Measurements from ENCODE around the gene TIMP3. TPM values are rescaled to one million over a fixed set of nuclear protein-coding genes. Genes with fewer than 3 reads are reported as not detected.
"Not testable (repeated sequence)": the region's sequence is repeated elsewhere in the genome, so short reads cannot be mapped to it uniquely, and the experiment has no call there.

TIMP3 gene
- total RNA-seq, 2 donors from 2014 or later = 149 to 280 TPM

GRCh38 chr22:32754413-32755041, 47.0 kb upstream of the TIMP3 start:
- H3K27ac ChIP-seq = no peak overlapping the region
- no peaks in the 10 kb centered on the region for H3K36me3 ChIP-seq (replicated peaks in 1 of 2; ENCODE audit: insufficient read depth in 1 of 2, low read depth in 2 of 2)
- DNase-seq (peak in 1 of 4 donors; percentile 9), ATAC-seq (peak; percentile 69)
- H3K9me3 ChIP-seq = no peaks in the 10 kb centered on the region
- no peaks in the 10 kb centered on the region for H3K27me3 ChIP-seq
- H3K4me3 ChIP-seq = no peak overlapping the region
- WGBS, 2 donors = 55 to 62% methylated on average over 6 of the region's 6 CpGs
- no peaks in the 10 kb centered on the region for H3K4me1 ChIP-seq
- TF ChIP-seq POLR2A (IDR thresholded peaks at IDR 0.05) (no peak), CTCF (IDR thresholded peaks at IDR 0.05) (no peak)
- intact Hi-C loops (cut with DNase I) = no loop called here

- H3K27ac ChIP-seq; H3K27me3 ChIP-seq; H3K4me1 ChIP-seq; intact Hi-C loops (cut with DNase I); H3K4me3 ChIP-seq; H3K9me3 ChIP-seq; H3K36me3 ChIP-seq (replicated peaks in 1 of 2; ENCODE audit: insufficient read depth in 1 of 2, low read depth in 2 of 2); ATAC-seq; DNase-seq: not testable (repeated sequence)
- 87% methylated on average over 8 to 14 of the region's 14 CpGs for WGBS, 2 donors
These were observed 44.3 kb upstream of the TIMP3 start for GRCh38 chr22:32757086-32757762.

GRCh38 chr22:32758866-32759385, 42.6 kb upstream of the TIMP3 start:
- ATAC-seq = no peak
- Histone ChIP-seq H3K27me3 (no peaks in the 10 kb centered on the region), H3K36me3 (replicated peaks in 1 of 2; ENCODE audit: insufficient read depth in 1 of 2, low read depth in 2 of 2) (no peaks in the 10 kb centered on the region), H3K4me3 (no peak overlapping the region), H3K9me3 (no peaks in the 10 kb centered on the region), H3K27ac (no peak overlapping the region), H3K4me1 (no peaks in the 10 kb centered on the region)
- DNase-seq = no peak
- TF ChIP-seq POLR2A (IDR thresholded peaks at IDR 0.05) = no peak
- no peak for TF ChIP-seq CTCF (IDR thresholded peaks at IDR 0.05)
- intact Hi-C loops (cut with DNase I) = no loop called here
- 73 to 80% methylated on average over 3 of the region's 3 CpGs for WGBS, 2 donors

GRCh38 chr22:32760396-32760795, 41.1 kb upstream of the TIMP3 start:
- no peak for ATAC-seq
- DNase-seq = no peak
- 50 to 71% methylated on average over 6 of the region's 6 CpGs for WGBS, 2 donors
- Histone ChIP-seq H3K9me3 (no peaks in the 10 kb centered on the region), H3K27me3 (no peaks in the 10 kb centered on the region), H3K4me1 (no peaks in the 10 kb centered on the region), H3K4me3 (no peak overlapping the region), H3K36me3 (replicated peaks in 1 of 2; ENCODE audit: insufficient read depth in 1 of 2, low read depth in 2 of 2) (no peaks in the 10 kb centered on the region), H3K27ac (peak overlapping the region in 1 of 4 donors; percentile 56)
- intact Hi-C loops (cut with DNase I) = no loop called here
- TF ChIP-seq CTCF (IDR thresholded peaks at IDR 0.05) = no peak
- TF ChIP-seq POLR2A (IDR thresholded peaks at IDR 0.05) = no peak

- ATAC-seq (peak; percentile 59), DNase-seq (no peak)
- Histone ChIP-seq H3K27ac (peak overlapping the region in 1 of 4 donors; percentile 56), H3K36me3 (replicated peaks in 1 of 2; ENCODE audit: insufficient read depth in 1 of 2, low read depth in 2 of 2) (no peaks in the 10 kb centered on the region), H3K4me3 (no peak overlapping the region), H3K9me3 (no peaks in the 10 kb centered on the region), H3K4me1 (no peaks in the 10 kb centered on the region), H3K27me3 (no peaks in the 10 kb centered on the region)
- intact Hi-C loops (cut with DNase I) = no loop called here
- TF ChIP-seq CTCF (IDR thresholded peaks at IDR 0.05) = no peak
- TF ChIP-seq POLR2A (IDR thresholded peaks at IDR 0.05) = no peak
- 57 to 63% methylated on average over 4 of the region's 4 CpGs for WGBS, 2 donors
These were observed 40.7 kb upstream of the TIMP3 start for GRCh38 chr22:32760815-32761214.

All from body of pancreas (tissue), 4 donors.